ENCODE results near the gene STK26.

DNA sequence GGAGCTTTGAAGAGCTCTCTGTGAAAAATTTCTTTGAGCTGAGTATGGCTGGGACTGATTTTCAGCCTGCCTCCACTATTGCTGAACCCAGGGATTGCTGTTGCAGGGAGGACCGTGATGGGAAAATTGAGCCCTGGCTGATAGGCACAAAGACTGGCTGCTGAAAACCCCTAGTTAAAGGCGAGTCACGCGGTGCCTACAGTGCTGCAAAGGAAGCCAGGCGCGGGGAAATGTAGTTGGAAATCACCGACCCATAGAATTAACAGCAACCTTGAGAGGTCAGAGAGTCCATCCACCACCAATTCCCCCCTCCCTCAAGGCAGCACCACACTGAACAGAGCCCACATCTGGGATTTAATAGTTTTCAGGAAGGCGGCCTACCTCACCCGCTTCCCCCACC lies 78.7 kb downstream of the STK26 start:
- TF ChIP-seq CTCF (IDR thresholded peaks at IDR 0.05) (no peak), POLR2A (IDR thresholded peaks at IDR 0.05) (no peak)
